ENCODE data around the gene RAB3B.

- TF ChIP-seq CHD4 (IDR thresholded peaks at IDR 0.05; ENCODE audit: insufficient read depth, insufficient replicate concordance, low read depth, low read length, poor library complexity, severe bottlenecking), result no peak
- no peak for TF ChIP-seq POLR2A (conservative IDR thresholded peaks at IDR 0.05)
- no peak for TF ChIP-seq EZH2 (IDR thresholded peaks at IDR 0.05; ENCODE audit: borderline replicate concordance, low read depth, low read length)
- TF ChIP-seq TAF1 (IDR thresholded peaks at IDR 0.05; ENCODE audit: control insufficient read depth, extremely low read depth, insufficient read depth, low read length, severe bottlenecking), result no peak
- no peak for TF ChIP-seq ZC3H8 (IDR thresholded peaks at IDR 0.05)
- 0 out of 2 replicates have a peak, but pooled peaks have one; percentile 8 for TF ChIP-seq JUND (IDR thresholded peaks at IDR 0.05; ENCODE audit: borderline replicate concordance, low read depth, low read length)
- no peak; the same call in 2 of the 3 replicates for TF ChIP-seq JUND (tag; IDR thresholded peaks at IDR 0.05; ENCODE audit: borderline replicate concordance, low read depth, low read length)
- no peak for TF ChIP-seq PHB2 (IDR thresholded peaks at IDR 0.05; ENCODE audit: low read depth)
- TF ChIP-seq ZNF282 (CRISPR knock-in tag; IDR thresholded peaks at IDR 0.05), result no peak
- TF ChIP-seq USF2 (CRISPR knock-in tag; IDR thresholded peaks at IDR 0.05), result no peak
Measured at GRCh38 chr1:51963592-51964308, 26.8 kb downstream of the RAB3B start.
